Activated CD8-positive, alpha-beta memory T cell treated with anti-CD3 and anti-CD28 coated beads for 4 hours (primary cell): ENCODE measurements around the gene SUN5.

Experiments
- DNase-seq, 2 donors: peaks; one replicate each; pipeline ENCODE4 v3.0.0-alpha.2; 2020; ENCODE audit warnings: low read depth in 2 of 2

Gene SUN5

GRCh38 chr20:33026779-33027759, 22.8 kb upstream of the SUN5 start:
- DNase-seq: no peak

- no peak for DNase-seq
Observed at GRCh38 chr20:33026072-33026778, 22.0 kb upstream of the SUN5 start.

- no peak for DNase-seq
Observed at GRCh38 chr20:33025318-33025876, 21.2 kb upstream of the SUN5 start.

- DNase-seq: no peak
Observed at GRCh38 chr20:33024609-33025317, 20.5 kb upstream of the SUN5 start.

- no peak for DNase-seq
Observed at GRCh38 chr20:33024243-33024560, 20.0 kb upstream of the SUN5 start.

GRCh38 chr20:33023439-33024242, 19.4 kb upstream of the SUN5 start:
- DNase-seq: no peak

GRCh38 chr20:33022694-33023438, 18.6 kb upstream of the SUN5 start:
- no peak for DNase-seq

GRCh38 chr20:33022289-33022688, 18.1 kb upstream of the SUN5 start:
- no peak for DNase-seq

GRCh38 chr20:33021879-33022278, 17.6 kb upstream of the SUN5 start:
- DNase-seq: no peak

- DNase-seq: no peak
Observed at GRCh38 chr20:33020278-33021161, 16.3 kb upstream of the SUN5 start.

GRCh38 chr20:33019465-33020277, 15.4 kb upstream of the SUN5 start:
- no peak for DNase-seq

GRCh38 chr20:33018169-33018931, 14.1 kb upstream of the SUN5 start:
- DNase-seq: no peak

- no peak for DNase-seq
Observed at GRCh38 chr20:33017542-33017941, 13.3 kb upstream of the SUN5 start.

GRCh38 chr20:33016581-33017109, 12.4 kb upstream of the SUN5 start:
- DNase-seq: no peak

- DNase-seq: no peak
Observed at GRCh38 chr20:33015700-33016580, 11.7 kb upstream of the SUN5 start.

- no peak for DNase-seq
Observed at GRCh38 chr20:33015114-33015484, 10.9 kb upstream of the SUN5 start.
